BJ (cell line): ENCODE results near the gene BMP8B. TPM values are rescaled to one million over a fixed set of nuclear protein-coding genes. Genes with fewer than 3 reads are reported as not detected.
"Not testable (repeated sequence)": the region's sequence is repeated elsewhere in the genome, so short reads cannot be mapped to it uniquely, and the experiment has no call there.

ENCODE experiments used
- CTCF ChIA-PET: fragments of 350-600 bp; formaldehyde crosslinking; extraction: SDS; loops from one replicate; lab custom pipeline; 2021; ENCODE audit warnings: antibody characterized with exemption, inconsistent platforms; lab: Yijun Ruan, JAX
- POLR2A ChIA-PET: fragments of 300-600 bp; sonication (Branson Sonifier 250); formaldehyde crosslinking; extraction: SDS; loops from one replicate; lab custom pipeline; 2021; ENCODE audit warnings: antibody characterized with exemption; lab: Charles Lee
- DNase-seq: peaks from one replicate; pipeline ENCODE4 v3.0.0-alpha.2; 2011; ENCODE audit warnings: low read depth
- H3K27me3 ChIP-seq: 2 replicates; pipeline ENCODE4 v1.6.0; 2011; ENCODE audit warnings: low read length; ENCODE audit not compliant: control insufficient read depth, insufficient read depth
- H3K36me3 ChIP-seq: 2 replicates; pipeline ENCODE4 v1.5.1; 2011; ENCODE audit warnings: low read length; ENCODE audit not compliant: control insufficient read depth, insufficient read depth
- H3K4me3 ChIP-seq: 2 replicates; pipeline ENCODE4 v1.5.1; 2011; ENCODE audit warnings: low read depth, mild to moderate bottlenecking, control low read depth, low read length
- CTCF ChIP-seq: IDR thresholded peaks from 2 replicates; pipeline ENCODE4 v1.5.1; 2011; ENCODE audit warnings: low read depth, mild to moderate bottlenecking, control low read depth, inconsistent platforms, low read length, moderate library complexity; ENCODE audit not compliant: insufficient read depth
- polyA plus RNA-seq: library from polyadenylated mRNA; depleted of rRNA; stranded (reverse); fragments of >200 nt; gene quantifications from 2 replicates; pipeline ENCODE4 v1.2.3, GENCODE V29; 2011

BMP8B gene
- polyA plus RNA-seq, 1 experiment = 0.01 TPM

GRCh38 chr1:39819091-39819812, 30.6 kb upstream of the BMP8B start:
- POLR2A ChIA-PET = no interaction called here
- TF ChIP-seq CTCF = no peak
- CTCF ChIA-PET = interaction anchor here (1.0 to 6.6 kb wide), 8 partner anchors 81 to 519 kb away, joined by 3 to 112 read pairs (median 7); partner anchors contain the start of gene MYCL
- Histone ChIP-seq H3K36me3 (no peaks in the 10 kb centered on the region), H3K27me3 (peaks cover 2% of the 10 kb centered on the region), H3K4me3 (no peak overlapping the region)
- no peak for DNase-seq

DNA sequence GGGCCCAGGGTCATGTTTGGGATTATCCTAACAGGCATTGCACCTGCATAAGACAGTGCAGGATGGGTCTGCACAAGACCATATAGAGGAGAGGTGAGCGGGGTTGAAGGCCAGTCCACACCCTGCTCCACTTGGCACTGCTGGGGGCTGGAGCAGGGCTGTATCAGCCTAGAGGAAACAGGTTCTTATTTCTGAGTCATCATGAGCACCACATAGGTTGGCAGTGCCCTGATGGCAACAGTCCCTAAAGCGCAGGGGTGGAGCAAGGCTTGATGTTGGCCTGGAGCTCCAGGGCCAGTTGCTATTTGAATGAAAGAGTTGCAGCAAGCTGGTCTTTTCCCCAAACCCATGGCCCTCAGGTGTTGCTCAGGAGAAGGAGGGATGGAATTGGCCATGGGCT, 29.8 kb upstream of the BMP8B start:
- POLR2A ChIA-PET = no interaction called here
- no peak overlapping the region for H3K4me3 ChIP-seq
- H3K27me3 ChIP-seq = peaks cover 2% of the 10 kb centered on the region
- no peak for DNase-seq
- CTCF ChIA-PET = interaction anchor here (1.2 to 6.6 kb wide), 6 partner anchors 82 to 214 kb away, joined by 4 to 112 read pairs (median 8); partner anchors contain the start of gene MYCL
- no peaks in the 10 kb centered on the region for H3K36me3 ChIP-seq
- TF ChIP-seq CTCF = no peak

DNA sequence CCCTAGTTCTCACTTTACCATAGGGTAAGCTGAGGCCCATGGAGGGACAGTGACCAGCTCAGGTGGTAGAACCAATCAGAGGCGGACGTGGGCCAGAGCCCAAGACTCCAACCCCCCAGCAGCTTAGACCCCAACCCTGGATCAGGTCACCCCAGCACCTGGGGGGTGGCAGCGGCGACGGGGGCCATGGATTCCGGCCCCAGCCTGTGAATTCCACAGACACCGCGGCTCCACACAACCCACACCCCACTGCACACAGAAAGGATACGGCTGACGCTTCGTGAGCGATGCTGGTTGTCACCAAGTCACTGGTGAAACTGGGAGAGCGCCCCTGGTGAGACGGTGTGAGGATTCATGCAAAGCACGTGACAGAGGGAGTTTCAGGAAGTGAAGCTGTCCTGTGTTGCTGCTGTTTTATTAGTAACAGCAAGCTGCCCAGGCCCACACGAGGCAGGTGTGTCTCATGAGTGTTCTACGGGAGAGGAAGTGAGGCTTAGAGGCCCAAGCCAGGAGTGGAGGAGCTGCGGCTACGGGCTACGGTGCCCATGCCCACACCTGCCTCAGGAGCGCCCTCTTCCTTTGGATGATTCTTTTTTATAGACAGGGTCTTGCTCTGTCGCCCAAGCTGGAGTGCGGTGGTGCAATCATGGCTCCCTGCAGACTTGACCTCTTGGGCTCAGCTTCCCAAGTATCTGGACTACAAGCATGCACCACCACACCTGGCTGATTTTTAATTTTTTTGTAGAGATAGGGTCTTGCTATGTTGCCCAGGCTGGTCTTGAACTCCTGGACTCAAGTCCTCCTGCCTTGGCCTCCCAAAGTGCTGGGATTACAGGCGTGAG, 28.6 kb upstream of the BMP8B start:
- H3K36me3 ChIP-seq, POLR2A ChIA-PET, H3K4me3 ChIP-seq, DNase-seq, H3K27me3 ChIP-seq: not testable (repeated sequence)
- CTCF ChIA-PET = interaction anchor here (0.6 to 6.6 kb wide), 8 partner anchors 16 to 215 kb away, joined by 3 to 112 read pairs (median 6); partner anchors contain the start of gene MYCL

GRCh38 chr1:39816415-39817090, 27.9 kb upstream of the BMP8B start:
- TF ChIP-seq CTCF = peak; percentile 78
- H3K36me3 ChIP-seq = no peaks in the 10 kb centered on the region
- DNase-seq = peak; percentile 65
- H3K27me3 ChIP-seq = peaks cover 3% of the 10 kb centered on the region
- ChIA-PET CTCF (interaction anchor here (0.7 to 6.6 kb wide), 16 partner anchors 26 to 216 kb away, joined by 3 to 112 read pairs (median 5); partner anchors contain the start of gene MYCL), POLR2A (no interaction called here)
- H3K4me3 ChIP-seq = no peak overlapping the region

- Histone ChIP-seq H3K4me3 (no peak overlapping the region), H3K36me3 (no peaks in the 10 kb centered on the region), H3K27me3 (peaks cover 3% of the 10 kb centered on the region; the same call in 1 of the 2 replicates)
- no peak for DNase-seq
- ChIA-PET CTCF (interaction anchor here (6.6 kb wide), 1 partner anchor 87 kb away, joined by 112 read pairs; the partner anchor contains the start of gene MYCL), POLR2A (no interaction called here)
- no peak for TF ChIP-seq CTCF
These were observed 24.2 kb upstream of the BMP8B start for GRCh38 chr1:39812913-39813312.
